DOHH2 (cell line): ENCODE measurements around the gene BPIFB2.

Experiments used
- H3F3A ChIP-seq: fragments of 200-600 bp; sonication (generic), shearing (Covaris generic); 2 replicates; pipeline ENCODE4 v1.6.0; 2016; ENCODE audit warnings: antibody characterized with exemption, mild to moderate bottlenecking; ENCODE audit not compliant: control insufficient read depth, insufficient read depth
- H3K27ac ChIP-seq: fragments of 200-600 bp; sonication (generic); 2 replicates; pipeline ENCODE4 v1.5.1; 2014; ENCODE audit warnings: low read depth, mild to moderate bottlenecking, low read length, moderate library complexity
- H3K27me3 ChIP-seq: fragments of 200-600 bp; sonication (generic); 2 replicates; pipeline ENCODE4 v1.6.1; 2014; ENCODE audit warnings: mild to moderate bottlenecking, low read length, mixed read lengths; ENCODE audit not compliant: control insufficient read depth
- H3K36me3 ChIP-seq: fragments of 200-600 bp; sonication (generic); 2 replicates; pipeline ENCODE4 v1.6.1; 2014; ENCODE audit warnings: mild to moderate bottlenecking, low read length, moderate library complexity, mixed read lengths; ENCODE audit not compliant: control insufficient read depth
- H3K4me1 ChIP-seq: fragments of 200-600 bp; sonication (generic); 2 replicates; pipeline ENCODE4 v1.6.1; 2014; ENCODE audit warnings: mild to moderate bottlenecking, low read length, mixed read lengths; ENCODE audit not compliant: control insufficient read depth
- H3K4me2 ChIP-seq: fragments of 200-600 bp; sonication (generic); 2 replicates; pipeline ENCODE4 v1.6.0; 2014; ENCODE audit warnings: mild to moderate bottlenecking, low read length, moderate library complexity
- H3K4me3 ChIP-seq: fragments of 200-600 bp; sonication (generic); 2 replicates; pipeline ENCODE4 v1.5.1; 2014; ENCODE audit warnings: mild to moderate bottlenecking, low read length, mixed read lengths
- H3K79me2 ChIP-seq: fragments of 200-600 bp; sonication (generic); 2 replicates; pipeline ENCODE4 v1.6.1; 2014; ENCODE audit warnings: mild to moderate bottlenecking, low read length, mixed read lengths; ENCODE audit not compliant: control insufficient read depth
- H3K9me2 ChIP-seq: fragments of 200-600 bp; sonication (generic); replicated peaks from 2 replicates; pipeline ENCODE4 v1.6.1; 2014; ENCODE audit warnings: mild to moderate bottlenecking, low read length, mixed read lengths; ENCODE audit not compliant: control insufficient read depth
- H3K9me3 ChIP-seq: fragments of 200-600 bp; sonication (generic); 2 replicates; pipeline ENCODE4 v1.6.1; 2014; ENCODE audit warnings: antibody characterized with exemption, low read length, mixed read lengths; ENCODE audit not compliant: control insufficient read depth, insufficient read depth
- H4K20me1 ChIP-seq: fragments of 200-600 bp; sonication (generic); 2 replicates; pipeline ENCODE4 v1.6.0; 2014; ENCODE audit warnings: low read depth, mild to moderate bottlenecking, antibody characterized with exemption, low read length, moderate library complexity; ENCODE audit not compliant: control insufficient read depth, insufficient read depth
- EZH2phosphoT487 ChIP-seq: fragments of 200-600 bp; sonication (generic); IDR thresholded peaks from 2 replicates; pipeline ENCODE4 v1.6.1; 2017; ENCODE audit warnings: borderline replicate concordance, mild to moderate bottlenecking, antibody characterized with exemption, low read length, moderate library complexity, mixed read lengths
- TF ChIP-seq, protein P1 (sequence below): fragments of 200-600 bp; sonication (generic); IDR thresholded peaks from one replicate; pipeline ENCODE4 v1.5.1; 2014; ENCODE audit warnings: antibody characterized with exemption, mild to moderate bottlenecking, low read depth, low read length; ENCODE audit not compliant: poor library complexity, severe bottlenecking

BPIFB2 gene

DNA sequence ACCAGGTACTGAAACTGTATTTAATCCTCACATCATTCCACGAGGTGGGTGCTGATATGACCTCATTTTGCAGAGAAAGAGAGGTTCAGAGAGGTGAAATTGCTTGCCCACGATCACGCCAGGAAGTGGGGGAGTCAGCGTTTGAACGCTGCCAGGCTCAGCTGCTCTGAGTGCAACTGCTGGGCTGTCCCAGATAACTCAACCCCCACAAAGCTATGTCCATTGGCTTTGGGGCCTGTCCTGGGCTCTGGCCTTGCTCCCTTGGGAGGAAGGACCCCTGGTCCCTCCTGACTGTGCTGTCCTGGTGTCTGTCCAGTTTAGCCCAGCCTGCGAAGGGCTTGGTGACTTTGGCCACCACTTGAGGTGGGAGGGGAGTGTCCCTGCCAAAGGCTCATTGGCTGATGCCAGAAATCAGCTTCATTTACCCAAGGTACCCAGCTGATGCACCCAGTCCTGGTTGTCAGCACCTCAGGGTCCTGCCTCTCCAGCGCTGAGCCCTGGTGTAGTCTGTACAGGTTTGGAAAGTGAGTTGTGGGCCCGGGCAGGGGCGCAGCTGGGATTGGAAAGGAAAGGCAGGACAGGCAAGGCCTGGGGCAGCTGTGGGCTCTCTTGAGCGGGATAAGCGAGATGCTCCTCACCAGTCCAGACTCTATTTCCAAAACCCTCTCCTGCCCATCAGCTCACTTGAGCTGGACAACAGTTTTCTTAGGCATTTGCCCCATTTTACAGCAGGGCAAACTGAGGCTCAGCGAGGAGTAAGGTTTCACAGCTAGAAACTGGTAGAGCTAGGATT lies 41.7 kb upstream of the BPIFB2 start:
- Histone ChIP-seq H3K79me2 (no peaks in the 10 kb centered on the region), H3K4me1 (peaks cover 2% of the 10 kb centered on the region), H3K4me2 (no peak overlapping the region), H4K20me1 (no peaks in the 10 kb centered on the region), H3F3A (no peaks in the 10 kb centered on the region), H3K9me2 (no peaks in the 10 kb centered on the region), H3K36me3 (no peaks in the 10 kb centered on the region), H3K27me3 (no peaks in the 10 kb centered on the region), H3K9me3 (no peaks in the 10 kb centered on the region), H3K4me3 (no peak overlapping the region), H3K27ac (no peak overlapping the region)
- TF ChIP-seq, protein P1, sequence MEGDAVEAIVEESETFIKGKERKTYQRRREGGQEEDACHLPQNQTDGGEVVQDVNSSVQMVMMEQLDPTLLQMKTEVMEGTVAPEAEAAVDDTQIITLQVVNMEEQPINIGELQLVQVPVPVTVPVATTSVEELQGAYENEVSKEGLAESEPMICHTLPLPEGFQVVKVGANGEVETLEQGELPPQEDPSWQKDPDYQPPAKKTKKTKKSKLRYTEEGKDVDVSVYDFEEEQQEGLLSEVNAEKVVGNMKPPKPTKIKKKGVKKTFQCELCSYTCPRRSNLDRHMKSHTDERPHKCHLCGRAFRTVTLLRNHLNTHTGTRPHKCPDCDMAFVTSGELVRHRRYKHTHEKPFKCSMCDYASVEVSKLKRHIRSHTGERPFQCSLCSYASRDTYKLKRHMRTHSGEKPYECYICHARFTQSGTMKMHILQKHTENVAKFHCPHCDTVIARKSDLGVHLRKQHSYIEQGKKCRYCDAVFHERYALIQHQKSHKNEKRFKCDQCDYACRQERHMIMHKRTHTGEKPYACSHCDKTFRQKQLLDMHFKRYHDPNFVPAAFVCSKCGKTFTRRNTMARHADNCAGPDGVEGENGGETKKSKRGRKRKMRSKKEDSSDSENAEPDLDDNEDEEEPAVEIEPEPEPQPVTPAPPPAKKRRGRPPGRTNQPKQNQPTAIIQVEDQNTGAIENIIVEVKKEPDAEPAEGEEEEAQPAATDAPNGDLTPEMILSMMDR, result no peak
- TF ChIP-seq EZH2phosphoT487, result no peak

DNA sequence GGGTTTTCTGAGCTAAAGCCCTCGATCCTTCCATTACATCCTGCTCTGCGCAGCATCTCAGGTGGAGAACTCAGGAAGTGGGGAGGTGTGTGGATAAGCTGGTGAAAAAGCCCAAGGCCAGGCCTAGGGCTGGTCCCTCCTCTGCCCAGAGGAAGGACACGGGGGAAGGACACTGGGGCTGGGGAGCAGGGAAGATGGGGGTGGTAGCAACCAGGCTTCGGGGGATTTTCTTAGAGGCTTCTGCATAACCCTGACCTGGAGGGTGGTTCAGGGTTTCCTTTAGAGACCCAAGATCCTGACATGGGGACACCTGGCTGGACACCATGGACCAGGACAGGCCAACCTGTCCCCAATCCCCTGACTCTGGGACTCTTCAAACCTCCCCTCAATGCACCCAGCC lies 41.1 kb upstream of the BPIFB2 start:
- no peaks in the 10 kb centered on the region for H3K36me3 ChIP-seq
- no peak overlapping the region for H3K4me2 ChIP-seq
- no peak overlapping the region for H3K27ac ChIP-seq
- H3K79me2 ChIP-seq, result no peaks in the 10 kb centered on the region
- TF ChIP-seq, protein P1, result no peak
- no peak for TF ChIP-seq EZH2phosphoT487
- no peaks in the 10 kb centered on the region for H3K27me3 ChIP-seq
- no peaks in the 10 kb centered on the region for H3K9me2 ChIP-seq
- no peaks in the 10 kb centered on the region for H3F3A ChIP-seq
- peaks cover under 1% of the 10 kb centered on the region; the same call in 1 of the 2 replicates for H3K9me3 ChIP-seq
- no peaks in the 10 kb centered on the region for H4K20me1 ChIP-seq
- peaks cover 8% of the 10 kb centered on the region for H3K4me1 ChIP-seq
- H3K4me3 ChIP-seq, result no peak overlapping the region

DNA sequence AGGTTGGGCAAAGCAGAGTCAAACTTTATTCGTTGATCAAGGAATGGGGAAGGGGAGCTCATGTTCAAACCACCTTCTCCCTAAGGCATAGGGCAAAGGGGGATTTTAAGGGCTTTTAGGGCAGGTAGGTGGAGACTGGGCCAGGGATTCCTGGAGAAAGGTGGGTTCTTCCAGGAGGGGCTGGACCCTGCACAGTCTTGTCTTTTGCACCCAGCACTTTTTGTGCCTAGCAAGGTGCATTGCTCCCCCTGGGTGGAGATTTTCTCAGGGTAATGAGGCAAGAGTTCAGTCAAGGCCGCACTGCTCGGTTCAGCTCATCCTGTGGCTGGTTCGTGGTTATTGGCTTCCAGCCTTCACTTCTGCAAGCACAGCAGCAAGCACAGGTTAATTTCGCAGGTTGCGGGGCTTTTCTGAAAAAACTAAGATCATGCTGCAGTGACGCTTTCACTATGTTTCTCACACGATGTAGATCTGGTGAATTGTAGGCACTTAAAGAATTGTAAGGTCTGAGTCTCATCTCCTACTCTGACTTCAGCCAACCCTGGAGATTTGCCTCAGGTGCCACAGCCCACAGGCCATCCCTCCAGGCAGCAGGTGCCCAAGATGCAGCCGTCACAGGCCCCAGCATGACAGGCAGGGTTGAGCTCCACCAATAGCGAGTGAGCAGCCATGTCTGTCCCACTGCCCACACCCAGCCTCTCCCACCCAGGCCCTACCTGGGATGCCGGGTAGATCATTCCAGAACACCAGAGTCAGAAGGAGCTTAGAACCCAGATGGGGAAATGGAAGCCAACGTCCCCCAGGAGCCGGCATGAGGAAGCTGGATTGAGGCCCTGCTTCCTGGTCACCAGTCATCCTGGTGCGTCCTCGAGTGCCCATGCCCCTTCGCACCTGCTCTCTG lies 40.4 kb upstream of the BPIFB2 start:
- peaks cover 3% of the 10 kb centered on the region; the same call in 1 of the 2 replicates for H3K9me3 ChIP-seq
- H3K27me3 ChIP-seq, result no peaks in the 10 kb centered on the region
- peaks cover 15% of the 10 kb centered on the region for H3K4me1 ChIP-seq
- 0 out of 2 replicates have a peak, but pooled peaks cover 3% of the 10 kb centered on the region for H3K36me3 ChIP-seq
- H3K9me2 ChIP-seq, result no peaks in the 10 kb centered on the region
- H3K27ac ChIP-seq, result no peak overlapping the region
- H3K79me2 ChIP-seq, result no peaks in the 10 kb centered on the region
- peaks cover 6% of the 10 kb centered on the region for H3F3A ChIP-seq
- TF ChIP-seq, protein P1, result no peak
- no peak for TF ChIP-seq EZH2phosphoT487
- H4K20me1 ChIP-seq, result no peaks in the 10 kb centered on the region
- H3K4me3 ChIP-seq, result no peak overlapping the region
- H3K4me2 ChIP-seq, result no peak overlapping the region
